22Rv1 (cell line): ENCODE data around the gene SMIM23.

Source experiments
- H3K27ac ChIP-seq: fragments of 450-650 bp; 2 replicates; pipeline ENCODE4 v1.5.1; 2017
- ZFX ChIP-seq: fragments of 450-650 bp; IDR thresholded peaks from 2 replicates; pipeline ENCODE4 v1.6.1; 2017; ENCODE audit warnings: antibody characterized with exemption, borderline replicate concordance
- TF ChIP-seq, protein P1 (sequence below): fragments of 450-650 bp; IDR thresholded peaks from 2 replicates; pipeline ENCODE4 v1.5.1; 2017; ENCODE audit warnings: mild to moderate bottlenecking

Gene SMIM23

DNA sequence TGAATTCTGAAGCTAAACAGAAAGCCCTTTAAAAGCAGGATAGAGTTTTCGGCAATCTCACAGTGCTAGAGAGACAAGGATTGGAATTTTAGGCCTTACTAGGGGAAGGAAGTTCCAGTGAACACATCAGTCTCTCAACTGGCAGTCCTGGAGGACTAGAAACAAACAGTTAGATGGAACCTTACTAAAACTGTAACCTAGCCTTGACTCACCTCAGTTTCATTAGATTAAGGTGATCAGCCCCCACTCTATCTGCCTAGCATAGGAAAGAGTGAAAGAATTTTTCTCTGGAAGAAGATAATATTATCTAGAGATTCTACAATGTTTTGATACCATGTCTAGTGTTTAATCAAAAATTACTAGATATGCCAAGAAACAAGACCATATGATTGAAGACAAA is 25.8 kb upstream of the SMIM23 start:
- no peak for TF ChIP-seq ZFX

DNA sequence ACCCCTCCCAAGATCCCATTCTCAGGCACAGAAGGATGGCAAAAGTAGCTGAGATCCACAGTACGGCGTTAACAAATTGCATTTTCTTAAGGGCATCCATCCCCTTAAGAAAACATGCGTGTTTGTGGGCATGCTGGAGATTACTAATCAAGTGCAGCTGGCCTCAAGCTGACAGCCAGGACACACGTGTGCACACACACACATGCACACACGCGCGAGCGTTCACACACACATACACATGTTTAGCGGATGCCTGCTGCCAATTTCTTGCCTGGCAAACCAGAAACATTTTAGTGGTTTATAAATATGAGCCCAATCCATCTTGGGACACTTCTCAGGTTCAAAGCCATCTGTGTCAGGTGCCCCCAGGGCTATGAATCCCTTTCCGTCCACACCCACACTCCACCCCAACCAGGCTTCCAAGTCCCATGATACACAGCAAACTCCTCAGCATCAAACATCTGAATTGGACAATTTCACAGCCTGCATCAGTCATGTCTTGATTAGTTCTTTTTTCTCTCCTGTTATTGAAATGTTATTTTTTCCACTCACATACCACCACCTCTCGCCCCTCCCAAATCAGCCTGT is 23.5 kb upstream of the SMIM23 start:
- TF ChIP-seq, protein P1, sequence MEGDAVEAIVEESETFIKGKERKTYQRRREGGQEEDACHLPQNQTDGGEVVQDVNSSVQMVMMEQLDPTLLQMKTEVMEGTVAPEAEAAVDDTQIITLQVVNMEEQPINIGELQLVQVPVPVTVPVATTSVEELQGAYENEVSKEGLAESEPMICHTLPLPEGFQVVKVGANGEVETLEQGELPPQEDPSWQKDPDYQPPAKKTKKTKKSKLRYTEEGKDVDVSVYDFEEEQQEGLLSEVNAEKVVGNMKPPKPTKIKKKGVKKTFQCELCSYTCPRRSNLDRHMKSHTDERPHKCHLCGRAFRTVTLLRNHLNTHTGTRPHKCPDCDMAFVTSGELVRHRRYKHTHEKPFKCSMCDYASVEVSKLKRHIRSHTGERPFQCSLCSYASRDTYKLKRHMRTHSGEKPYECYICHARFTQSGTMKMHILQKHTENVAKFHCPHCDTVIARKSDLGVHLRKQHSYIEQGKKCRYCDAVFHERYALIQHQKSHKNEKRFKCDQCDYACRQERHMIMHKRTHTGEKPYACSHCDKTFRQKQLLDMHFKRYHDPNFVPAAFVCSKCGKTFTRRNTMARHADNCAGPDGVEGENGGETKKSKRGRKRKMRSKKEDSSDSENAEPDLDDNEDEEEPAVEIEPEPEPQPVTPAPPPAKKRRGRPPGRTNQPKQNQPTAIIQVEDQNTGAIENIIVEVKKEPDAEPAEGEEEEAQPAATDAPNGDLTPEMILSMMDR: no peak
- no peak for TF ChIP-seq ZFX
- no peak overlapping the region for H3K27ac ChIP-seq

More for the DNA sequence above, 25.8 kb upstream of the SMIM23 start:
- no peak overlapping the region for H3K27ac ChIP-seq

DNA sequence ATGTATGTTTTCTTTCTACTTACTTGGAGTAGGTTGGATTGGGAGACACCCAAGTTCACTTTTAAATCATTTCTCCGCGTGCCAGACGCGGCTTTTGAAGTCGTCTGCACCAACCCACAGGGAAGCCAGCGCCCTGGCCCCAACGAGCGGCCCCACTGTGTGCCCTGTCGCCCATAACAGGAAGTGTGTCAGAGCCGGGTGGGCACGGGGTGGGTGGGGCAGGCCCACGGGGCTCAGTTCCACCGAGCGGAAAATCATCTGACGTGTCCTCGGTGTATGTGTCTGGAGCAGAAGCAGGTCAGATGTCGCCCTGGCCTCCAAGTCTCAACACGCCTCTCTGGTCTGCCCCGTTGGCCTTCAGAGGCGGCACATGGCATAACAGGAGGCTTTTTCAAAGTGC is 22.7 kb upstream of the SMIM23 start:
- H3K27ac ChIP-seq: no peak overlapping the region
- TF ChIP-seq, protein P1: no peak
- no peak for TF ChIP-seq ZFX

DNA sequence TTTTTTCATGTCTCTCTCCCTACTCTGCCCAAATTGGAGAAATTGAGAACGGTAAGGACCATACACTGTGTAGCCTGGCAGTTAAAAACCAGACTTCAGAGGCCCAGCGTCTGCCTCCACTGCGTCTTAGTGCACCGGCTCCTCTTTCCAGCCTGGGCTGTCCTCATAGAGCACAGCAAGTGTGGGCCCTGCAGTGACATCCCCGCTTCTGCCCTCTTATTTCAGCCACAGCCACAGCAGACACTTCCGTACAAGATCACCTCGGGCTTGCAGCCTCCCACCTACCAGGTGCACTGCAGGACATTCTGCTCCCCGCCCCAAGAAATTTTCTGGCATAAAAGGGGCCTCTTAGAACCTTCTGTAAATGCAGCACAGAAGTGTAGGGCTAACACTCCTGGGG is 21.4 kb upstream of the SMIM23 start:
- H3K27ac ChIP-seq: no peak overlapping the region
- no peak for TF ChIP-seq ZFX
- TF ChIP-seq, protein P1: no peak

DNA sequence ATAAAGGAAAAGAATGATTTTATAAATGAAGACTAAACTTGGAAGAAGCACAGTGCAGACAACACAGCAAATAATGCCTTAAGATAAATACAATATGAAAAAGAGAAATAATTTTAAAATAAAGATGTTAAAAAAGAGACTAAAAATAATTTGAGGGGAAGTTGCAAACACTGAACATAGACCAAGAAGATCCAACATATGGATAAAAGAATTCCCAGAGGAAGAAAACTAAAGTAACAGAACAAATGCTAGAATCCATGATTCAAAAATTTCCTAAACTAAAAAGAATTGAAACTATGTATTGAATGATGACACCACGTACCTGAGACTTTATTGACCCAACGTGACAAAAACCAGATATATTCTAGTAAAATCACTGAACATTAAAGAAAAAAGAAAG is 18.7 kb upstream of the SMIM23 start:
- TF ChIP-seq, protein P1: no peak
- no peak for TF ChIP-seq ZFX
- H3K27ac ChIP-seq: no peak overlapping the region

DNA sequence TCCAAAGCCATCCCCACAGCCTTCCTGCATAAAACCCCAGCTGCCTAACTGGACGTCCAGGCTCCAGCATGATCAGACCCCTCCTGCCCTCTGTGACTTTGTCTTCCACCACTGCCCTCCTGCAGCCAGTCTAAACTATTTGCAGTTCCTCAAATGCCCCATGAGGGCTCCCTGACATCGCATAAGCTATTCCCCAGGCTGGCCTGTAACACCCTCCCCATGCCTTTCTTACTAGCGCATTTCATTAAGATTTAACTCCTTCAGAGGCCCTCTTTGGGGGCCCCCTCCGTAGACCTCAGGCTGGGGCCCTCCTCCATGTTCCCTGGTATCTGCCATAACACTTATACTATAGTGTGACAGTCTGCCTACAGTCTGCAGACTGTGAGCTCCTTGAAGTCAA is 15.5 kb upstream of the SMIM23 start:
- TF ChIP-seq ZFX: no peak
- TF ChIP-seq, protein P1: no peak
- H3K27ac ChIP-seq: no peak overlapping the region

DNA sequence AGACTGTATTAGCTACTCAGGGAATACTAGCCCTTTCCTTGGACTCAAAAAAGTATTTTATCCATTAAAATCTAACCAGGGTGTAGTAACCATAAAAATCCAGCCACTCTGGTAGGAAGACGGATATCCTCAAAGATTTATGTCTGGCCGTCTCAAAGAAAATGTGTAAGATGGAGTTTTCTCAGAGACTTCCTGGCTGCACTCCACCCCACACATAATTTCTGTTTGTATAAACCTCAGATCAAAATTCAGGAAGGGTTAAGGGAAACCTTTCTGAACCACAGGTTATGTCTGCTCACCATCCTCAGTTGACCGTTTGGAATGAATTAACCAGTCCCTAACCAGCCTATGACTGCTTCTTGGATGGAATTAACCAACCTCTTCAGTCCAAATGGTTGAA is 13.8 kb upstream of the SMIM23 start:
- no peak for TF ChIP-seq ZFX
- TF ChIP-seq, protein P1: no peak
- H3K27ac ChIP-seq: no peak overlapping the region

DNA sequence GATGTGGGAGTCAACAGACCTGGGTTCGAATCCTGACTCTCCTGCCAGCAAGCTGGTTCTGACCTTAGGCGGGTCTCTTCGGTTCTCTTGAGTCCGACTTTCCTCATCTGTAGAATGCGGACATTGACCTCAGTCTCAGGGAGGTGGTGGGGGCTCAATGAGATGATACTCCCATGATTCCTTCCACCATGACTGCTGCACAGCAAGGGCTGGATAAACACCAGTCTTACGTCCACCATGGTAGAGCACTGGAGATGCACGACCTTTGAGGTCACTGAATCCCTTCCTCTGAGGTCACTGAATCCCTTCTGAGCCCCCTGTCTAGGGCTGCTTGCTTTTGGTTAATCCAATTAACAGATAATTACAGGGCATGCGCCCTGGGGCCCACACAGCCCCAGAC is 12.5 kb upstream of the SMIM23 start:
- TF ChIP-seq ZFX: no peak
- TF ChIP-seq, protein P1: no peak
- no peak overlapping the region for H3K27ac ChIP-seq
